Measurements from ENCODE around the gene UNC5B. TPM values are rescaled to one million over a fixed set of nuclear protein-coding genes. Genes with fewer than 3 reads are reported as not detected.

UNC5B gene
- total RNA-seq, 1 donor from 2014 or later: not detected

DNA sequence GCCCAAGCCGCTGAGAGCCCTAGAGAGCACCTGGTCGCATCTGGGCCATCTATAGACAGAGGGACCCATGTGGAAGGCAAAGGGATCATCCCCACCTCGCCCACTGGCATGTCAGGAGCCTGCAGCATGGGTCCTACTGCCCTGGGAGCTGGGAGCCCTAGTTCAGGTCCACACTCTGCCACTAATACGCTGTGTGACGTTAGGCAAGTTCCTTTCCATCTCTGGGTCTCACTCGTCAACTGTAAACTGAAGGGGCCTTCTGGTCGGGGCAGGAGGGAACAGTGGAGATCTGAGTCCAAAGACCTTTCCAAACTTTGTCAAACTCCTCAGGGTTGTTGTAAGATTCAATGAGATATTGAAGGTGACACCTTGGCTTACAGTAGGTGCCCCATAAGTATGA lies 23.4 kb downstream of the UNC5B start:
- Mint-ChIP-seq H3K27me3 (peaks cover 15% of the 10 kb centered on the region), H3K4me3 (no peak overlapping the region), H3K36me3 (ENCODE audit: low read depth) (no peaks in the 10 kb centered on the region), H3K9me3 (no peaks in the 10 kb centered on the region), H3K4me1 (peaks cover 5% of the 10 kb centered on the region), H3K27ac (no peak overlapping the region)
- ChIA-PET POLR2A (no interaction called here), CTCF (no interaction called here)
- no peak for DNase-seq
- intact Hi-C loops (cut with micrococcal nuclease): no loop called here
- no peak for ATAC-seq (ENCODE audit: low read depth)
- TF ChIP-seq, protein P1, sequence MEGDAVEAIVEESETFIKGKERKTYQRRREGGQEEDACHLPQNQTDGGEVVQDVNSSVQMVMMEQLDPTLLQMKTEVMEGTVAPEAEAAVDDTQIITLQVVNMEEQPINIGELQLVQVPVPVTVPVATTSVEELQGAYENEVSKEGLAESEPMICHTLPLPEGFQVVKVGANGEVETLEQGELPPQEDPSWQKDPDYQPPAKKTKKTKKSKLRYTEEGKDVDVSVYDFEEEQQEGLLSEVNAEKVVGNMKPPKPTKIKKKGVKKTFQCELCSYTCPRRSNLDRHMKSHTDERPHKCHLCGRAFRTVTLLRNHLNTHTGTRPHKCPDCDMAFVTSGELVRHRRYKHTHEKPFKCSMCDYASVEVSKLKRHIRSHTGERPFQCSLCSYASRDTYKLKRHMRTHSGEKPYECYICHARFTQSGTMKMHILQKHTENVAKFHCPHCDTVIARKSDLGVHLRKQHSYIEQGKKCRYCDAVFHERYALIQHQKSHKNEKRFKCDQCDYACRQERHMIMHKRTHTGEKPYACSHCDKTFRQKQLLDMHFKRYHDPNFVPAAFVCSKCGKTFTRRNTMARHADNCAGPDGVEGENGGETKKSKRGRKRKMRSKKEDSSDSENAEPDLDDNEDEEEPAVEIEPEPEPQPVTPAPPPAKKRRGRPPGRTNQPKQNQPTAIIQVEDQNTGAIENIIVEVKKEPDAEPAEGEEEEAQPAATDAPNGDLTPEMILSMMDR (IDR thresholded peaks at IDR 0.05): no peak

DNA sequence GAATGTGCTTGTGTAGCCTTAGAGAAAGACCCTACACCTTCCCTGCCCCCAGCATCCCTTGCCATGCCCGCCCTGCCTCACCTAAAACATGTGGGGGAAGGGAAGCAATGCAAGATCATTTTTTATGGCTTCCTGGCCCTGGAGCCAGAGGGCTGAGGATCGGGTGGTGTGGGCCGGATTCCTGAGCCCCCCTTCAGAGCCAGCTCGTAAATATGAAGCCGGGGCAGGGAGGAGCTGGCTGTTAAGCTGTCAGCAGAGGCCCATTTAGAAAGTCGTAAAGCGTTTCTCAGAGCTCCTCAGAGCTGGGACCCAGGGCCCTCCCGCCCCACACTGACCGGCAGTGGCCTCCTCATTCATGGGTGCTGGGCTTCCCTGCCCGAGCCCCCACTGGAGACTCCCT lies 23.9 kb downstream of the UNC5B start:
- CTCF ChIA-PET: no interaction called here

DNA sequence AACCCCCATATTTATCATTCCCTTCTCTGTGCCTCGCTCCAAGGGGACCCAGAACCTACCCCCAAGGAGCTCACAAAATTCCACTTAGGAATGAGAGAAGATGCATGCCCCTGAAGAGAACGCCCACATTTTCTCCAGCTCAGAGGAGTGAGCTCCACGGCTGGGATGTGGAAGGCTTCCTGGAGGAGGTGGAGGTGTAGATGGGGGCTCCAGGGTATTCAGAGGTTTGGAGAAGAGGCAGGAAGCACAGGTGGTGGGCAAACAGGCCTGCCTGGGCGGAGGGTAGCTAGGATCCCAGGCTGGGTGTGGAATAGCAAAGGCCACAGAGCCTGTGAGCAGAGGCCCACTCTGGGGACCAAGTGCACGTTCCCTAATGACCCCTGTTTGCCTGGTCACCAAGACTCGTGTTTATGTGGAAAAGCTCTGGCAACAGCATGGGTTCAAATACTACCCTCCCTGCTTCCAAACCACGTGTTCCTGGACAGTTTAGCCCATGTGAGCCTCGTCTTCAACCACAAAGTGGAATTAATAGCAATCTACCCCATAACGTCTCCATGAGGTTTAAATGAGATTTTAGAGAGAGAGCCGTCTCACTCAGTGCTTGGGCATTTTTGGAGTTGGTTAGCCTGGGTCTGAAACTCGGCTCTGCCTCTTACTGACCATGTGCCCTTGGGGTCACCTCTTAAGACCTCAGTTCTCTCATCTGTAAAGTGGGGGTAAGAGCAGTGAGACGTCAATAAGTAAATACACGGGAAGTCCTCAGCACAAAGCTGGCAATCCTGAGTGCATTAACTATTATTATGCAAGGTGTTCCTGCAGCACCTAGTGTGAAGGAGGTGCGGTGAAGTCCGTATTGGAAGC lies 24.7 kb downstream of the UNC5B start:
- Mint-ChIP-seq H3K27me3 (peaks cover 13% of the 10 kb centered on the region), H3K36me3 (ENCODE audit: low read depth) (no peaks in the 10 kb centered on the region), H3K4me3 (no peak overlapping the region), H3K4me1 (peaks cover 7% of the 10 kb centered on the region), H3K27ac (no peak overlapping the region), H3K9me3 (no peaks in the 10 kb centered on the region)
- DNase-seq: no peak
- ATAC-seq (ENCODE audit: low read depth): no peak
- intact Hi-C loops (cut with micrococcal nuclease): no loop called here
- POLR2A ChIA-PET: no interaction called here
- TF ChIP-seq, protein P1 (IDR thresholded peaks at IDR 0.05): no peak
- CTCF ChIA-PET: no interaction called here

More for the DNA sequence above, 23.9 kb downstream of the UNC5B start:
- Mint-ChIP-seq H3K4me1 (peaks cover 7% of the 10 kb centered on the region), H3K9me3 (no peaks in the 10 kb centered on the region), H3K4me3 (no peak overlapping the region), H3K36me3 (ENCODE audit: low read depth) (no peaks in the 10 kb centered on the region), H3K27ac (no peak overlapping the region), H3K27me3 (peaks cover 15% of the 10 kb centered on the region)
- no peak for ATAC-seq (ENCODE audit: low read depth)
- intact Hi-C loops (cut with micrococcal nuclease): no loop called here
- no peak for DNase-seq
- TF ChIP-seq, protein P1 (IDR thresholded peaks at IDR 0.05): no peak
- POLR2A ChIA-PET: no interaction called here

DNA sequence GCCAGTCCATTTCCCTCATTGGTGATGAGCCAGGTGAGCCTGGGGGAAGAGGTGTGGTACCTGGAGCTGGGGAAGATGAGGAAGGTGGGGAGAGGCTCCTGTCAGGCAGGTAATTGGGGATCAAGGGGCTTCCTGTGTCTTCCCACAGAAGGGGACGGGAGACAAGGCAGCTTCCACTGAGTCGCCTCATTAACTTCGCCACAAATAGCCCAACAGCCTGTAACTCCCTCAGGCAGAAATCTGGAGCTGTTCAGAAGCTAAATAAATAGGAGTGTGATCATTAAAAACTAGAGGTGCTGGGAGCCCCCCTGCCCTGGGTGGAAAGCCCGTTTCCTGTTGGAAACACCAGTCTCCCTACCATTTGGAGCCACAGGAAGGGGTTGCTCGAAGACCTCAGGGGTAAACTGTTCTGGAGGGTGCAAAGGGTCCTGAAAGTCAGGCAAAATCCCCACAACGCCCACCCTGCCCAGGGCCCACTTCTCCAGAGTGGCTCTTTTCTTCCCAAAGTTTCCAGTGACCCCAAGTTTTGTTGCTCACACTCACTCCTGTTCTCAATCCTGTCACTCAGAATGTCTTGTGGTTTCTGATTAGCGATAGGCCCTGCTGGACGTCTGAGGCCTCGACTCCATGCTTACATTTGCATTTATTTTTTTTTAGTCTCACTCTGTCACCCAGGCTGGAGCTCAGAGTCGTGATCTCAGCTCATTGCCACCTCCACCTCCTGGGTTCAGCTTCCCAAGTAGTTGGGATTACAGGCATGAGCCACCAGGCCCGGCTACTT lies 25.7 kb downstream of the UNC5B start:
- H3K27ac Mint-ChIP-seq: no peak overlapping the region
- ChIA-PET CTCF (no interaction called here), POLR2A (no interaction called here)
- TF ChIP-seq, protein P1 (IDR thresholded peaks at IDR 0.05): no peak
- no peak for ATAC-seq (ENCODE audit: low read depth)
- intact Hi-C loops (cut with micrococcal nuclease): no loop called here
- no peaks in the 10 kb centered on the region for H3K9me3 Mint-ChIP-seq
- peaks cover 11% of the 10 kb centered on the region for H3K27me3 Mint-ChIP-seq
- peaks cover 7% of the 10 kb centered on the region for H3K4me1 Mint-ChIP-seq
- DNase-seq: no peak
- no peak overlapping the region for H3K4me3 Mint-ChIP-seq
- H3K36me3 Mint-ChIP-seq (ENCODE audit: low read depth): no peaks in the 10 kb centered on the region

DNA sequence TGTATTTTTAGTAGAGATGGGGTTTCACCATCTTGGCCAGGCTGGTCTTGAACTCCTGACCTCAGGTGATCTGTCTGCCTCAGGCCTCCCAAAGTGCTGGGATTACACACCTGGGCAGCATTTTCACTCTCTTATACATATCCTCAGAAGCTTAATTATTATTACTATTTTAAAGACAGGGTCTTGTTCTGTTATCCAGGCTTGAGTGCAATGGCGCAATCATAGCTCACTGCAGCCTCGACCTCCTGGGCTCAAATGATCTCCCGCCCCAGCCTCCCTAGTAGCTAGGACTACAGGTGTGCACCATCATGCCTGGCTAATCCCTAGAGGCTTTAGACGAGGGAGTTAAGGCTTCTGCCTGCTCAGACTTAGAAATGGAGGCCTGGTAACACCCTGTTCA lies 26.3 kb downstream of the UNC5B start:
- POLR2A ChIA-PET: no interaction called here
- intact Hi-C loops (cut with micrococcal nuclease): no loop called here
- H3K27me3 Mint-ChIP-seq: peaks cover 11% of the 10 kb centered on the region
- H3K4me1 Mint-ChIP-seq: peaks cover 7% of the 10 kb centered on the region
- ATAC-seq (ENCODE audit: low read depth): no peak
- CTCF ChIA-PET: no interaction called here
- no peak overlapping the region for H3K4me3 Mint-ChIP-seq
- H3K9me3 Mint-ChIP-seq: no peaks in the 10 kb centered on the region
- H3K27ac Mint-ChIP-seq: no peak overlapping the region
- no peaks in the 10 kb centered on the region for H3K36me3 Mint-ChIP-seq (ENCODE audit: low read depth)
- DNase-seq: no peak
- TF ChIP-seq, protein P1 (IDR thresholded peaks at IDR 0.05): no peak

All from activated B cell treated with CpG ODN at 0.5 μM for 24 hours (primary cell).